Limb (tissue), 2 donors: ENCODE results near the gene PCCA.
"Not testable (repeated sequence)": the region's sequence is repeated elsewhere in the genome, so short reads cannot be mapped to it uniquely, and the experiment has no call there.

ENCODE experiments used
- DNase-seq, 2 donors: peaks; one replicate each; pipeline ENCODE4 v3.0.0-alpha.2; 2016; ENCODE audit errors: extremely low spot score in 2 of 2

The PCCA gene

DNA sequence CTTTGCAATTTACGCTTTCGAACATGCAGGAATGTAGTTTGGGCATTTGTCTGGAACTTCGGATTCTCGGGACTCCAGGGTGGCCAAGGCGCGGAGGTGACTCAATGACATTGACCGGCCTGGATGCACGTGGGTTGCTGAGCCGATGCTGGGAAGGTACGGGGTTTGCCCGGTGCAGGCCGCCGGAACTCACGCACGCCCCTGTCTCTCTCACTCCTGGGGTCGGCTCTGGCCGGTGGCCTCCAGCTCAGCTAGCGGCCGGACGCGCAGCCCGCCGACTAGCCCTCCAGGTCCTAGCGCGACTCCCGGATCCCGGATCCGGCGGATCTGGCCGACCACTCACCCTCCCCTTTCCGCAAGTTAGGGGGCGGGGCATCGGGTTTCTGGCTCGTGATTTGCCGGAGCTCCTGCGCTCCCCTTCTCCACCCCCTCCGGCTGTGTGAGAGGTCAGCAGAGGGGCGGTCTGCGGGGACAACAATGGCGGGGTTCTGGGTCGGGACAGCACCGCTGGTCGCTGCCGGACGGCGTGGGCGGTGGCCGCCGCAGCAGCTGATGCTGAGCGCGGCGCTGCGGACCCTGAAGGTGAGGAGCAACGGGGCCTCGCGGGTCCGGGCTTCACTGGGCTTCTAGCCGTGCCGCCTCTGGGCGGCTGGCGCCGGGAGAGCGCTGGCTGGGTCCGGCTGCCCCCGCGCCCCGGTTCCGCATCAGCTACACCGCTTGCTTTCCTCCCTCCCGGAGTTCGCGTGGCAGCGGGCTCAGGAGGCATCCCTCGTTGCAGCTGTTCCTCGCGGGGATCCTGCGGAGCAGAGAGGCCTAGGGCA, at the start of gene PCCA:
Gene PCCA, plus strand, starts transcription at position 450 of the 821 bp plus-strand sequence. Its CDS starts 28 bp downstream, at position 478.
- peak; percentile 94 to 96 for DNase-seq

GRCh38 chr13:100039740-100040139, 49.2 kb upstream of the PCCA start:
- no peak for DNase-seq

GRCh38 chr13:100040196-100040595, 48.7 kb upstream of the PCCA start:
- peak in 1 of 2 donors; percentile 5 for DNase-seq

DNA sequence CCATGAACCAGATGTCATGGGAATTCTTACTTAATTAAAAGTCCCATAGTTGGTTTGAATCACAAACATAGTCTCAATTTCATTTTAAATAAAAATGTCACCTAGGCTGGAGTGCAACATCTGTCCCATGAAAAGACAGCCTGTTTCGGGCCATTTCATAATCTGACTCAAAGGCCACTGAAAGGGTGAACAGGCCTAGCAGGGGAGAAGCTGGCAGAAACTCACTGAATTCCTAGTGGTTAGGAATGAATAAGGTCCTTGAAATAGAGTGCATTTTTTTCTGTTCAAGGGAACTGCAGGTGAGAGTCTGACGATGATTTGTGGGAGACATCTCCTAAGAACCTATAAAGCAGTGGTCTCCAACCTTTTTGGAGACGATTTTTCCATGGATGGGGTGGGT, 44.0 kb upstream of the PCCA start:
- no peak for DNase-seq

DNA sequence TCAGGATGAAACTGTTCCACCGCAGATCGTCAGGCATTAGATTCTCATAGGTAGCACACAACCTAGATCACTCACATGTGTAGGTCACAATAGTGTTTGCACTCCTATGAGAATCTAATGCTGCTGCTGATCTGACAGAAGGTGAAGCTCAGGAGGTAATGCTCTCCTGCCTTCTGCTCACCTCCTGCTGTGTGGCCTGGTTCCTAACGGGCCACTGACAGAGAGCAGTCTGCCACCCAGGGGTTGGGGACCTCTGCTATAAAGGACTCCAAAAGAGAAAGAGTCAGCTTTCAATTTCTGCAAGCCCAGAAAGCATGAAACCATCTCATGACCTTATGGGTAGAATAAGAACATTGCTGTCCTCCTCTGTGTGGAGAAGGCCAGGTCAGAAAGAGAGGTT, 43.5 kb upstream of the PCCA start:
- no peak for DNase-seq

DNA sequence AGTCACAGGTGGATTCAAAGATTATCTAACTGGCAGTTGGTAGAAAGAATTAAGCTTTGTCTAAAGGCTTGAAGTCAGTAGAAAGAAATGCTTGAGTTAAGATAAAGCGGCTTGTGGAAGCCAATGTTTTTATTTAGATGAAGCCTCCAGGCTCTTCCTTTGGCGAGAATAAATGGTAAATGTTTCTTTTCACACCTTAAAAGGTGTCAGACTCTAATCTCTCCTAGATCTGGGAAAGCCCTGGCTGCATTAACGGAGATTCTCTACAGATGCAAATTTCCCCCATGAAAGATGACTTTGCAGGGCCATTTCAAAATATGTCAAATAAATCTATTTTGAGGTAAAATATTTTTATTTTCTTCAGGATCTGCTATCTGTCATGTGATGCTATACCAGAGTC, 37.8 kb upstream of the PCCA start:
- DNase-seq, result no peak

DNA sequence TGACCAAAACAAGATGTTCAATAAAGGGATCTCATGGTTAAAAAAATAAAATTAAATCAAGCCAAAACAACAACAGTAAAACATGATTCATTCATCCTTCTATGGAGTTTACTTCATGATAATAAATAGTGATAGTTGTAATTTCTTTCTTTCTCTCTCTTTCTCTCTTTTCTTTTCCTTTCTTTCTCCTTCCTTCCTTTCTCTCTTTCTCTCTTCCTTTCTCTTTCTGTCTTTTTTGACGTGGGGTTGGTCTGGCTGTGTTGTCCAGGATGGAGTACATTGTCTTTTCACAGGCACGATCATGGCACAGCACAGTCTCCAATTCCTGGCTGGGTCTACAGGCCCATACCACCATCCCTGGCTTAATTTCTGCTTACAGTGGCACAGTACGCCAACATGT, 29.1 kb upstream of the PCCA start:
- no peak for DNase-seq

GRCh38 chr13:100063333-100063732, 25.6 kb upstream of the PCCA start:
- peak in 1 of 2 donors; percentile 55 for DNase-seq

DNA sequence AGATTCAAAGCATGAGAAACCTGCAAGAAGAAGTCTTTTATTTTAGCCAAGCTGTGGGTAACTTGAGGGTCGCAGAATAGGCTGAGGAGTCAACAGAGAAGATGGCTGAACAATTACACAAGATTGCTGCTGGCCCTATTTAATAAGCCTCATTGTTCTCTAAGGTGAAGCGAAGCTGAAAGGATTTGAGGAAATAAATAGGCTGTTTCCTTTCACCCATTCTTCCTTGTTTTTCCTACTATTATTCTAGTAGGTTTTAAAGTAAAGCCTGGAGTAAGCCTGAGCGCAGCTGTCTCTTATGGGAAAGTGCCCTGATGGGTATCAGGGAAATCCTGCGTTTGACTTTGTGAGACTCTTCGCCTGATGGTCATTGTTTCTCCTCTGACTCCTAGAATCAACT, 25.0 kb upstream of the PCCA start:
- DNase-seq, result no peak

DNA sequence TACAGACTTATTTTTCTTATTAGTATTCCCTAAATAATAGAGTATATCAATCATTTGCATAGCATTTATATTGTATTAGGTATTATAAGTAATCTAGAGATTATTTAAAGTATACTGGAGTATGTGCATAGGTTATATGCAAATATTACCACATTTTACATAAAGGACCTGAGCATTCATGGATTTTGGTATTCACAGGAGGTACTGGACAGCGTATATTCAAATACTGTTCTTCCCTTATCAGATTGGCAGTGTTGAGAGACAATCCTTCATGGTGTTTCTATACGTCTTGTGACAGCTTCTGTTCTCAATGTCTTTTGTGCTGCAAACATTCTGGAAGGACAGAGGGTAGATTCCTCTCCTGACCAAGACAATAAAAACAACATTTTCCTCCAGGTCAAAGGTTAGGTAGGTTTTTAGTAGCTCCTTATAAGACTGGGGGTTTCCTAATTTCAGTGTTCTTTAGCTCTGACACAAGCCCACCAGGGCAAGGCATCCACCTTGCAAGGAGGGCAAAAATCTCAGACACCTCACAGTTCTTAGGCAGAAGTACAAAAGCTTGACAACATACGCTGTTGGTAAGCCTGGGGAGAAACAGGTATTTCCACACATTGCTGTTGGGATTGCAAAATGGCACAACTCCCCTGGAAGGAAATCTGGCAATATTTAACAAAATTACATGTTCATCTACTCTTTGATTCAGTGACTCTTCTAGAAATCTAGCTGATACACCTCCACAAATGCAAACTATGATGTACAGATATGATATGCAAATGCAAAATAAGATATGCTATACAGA, 20.6 kb upstream of the PCCA start:
- DNase-seq, result no peak

DNA sequence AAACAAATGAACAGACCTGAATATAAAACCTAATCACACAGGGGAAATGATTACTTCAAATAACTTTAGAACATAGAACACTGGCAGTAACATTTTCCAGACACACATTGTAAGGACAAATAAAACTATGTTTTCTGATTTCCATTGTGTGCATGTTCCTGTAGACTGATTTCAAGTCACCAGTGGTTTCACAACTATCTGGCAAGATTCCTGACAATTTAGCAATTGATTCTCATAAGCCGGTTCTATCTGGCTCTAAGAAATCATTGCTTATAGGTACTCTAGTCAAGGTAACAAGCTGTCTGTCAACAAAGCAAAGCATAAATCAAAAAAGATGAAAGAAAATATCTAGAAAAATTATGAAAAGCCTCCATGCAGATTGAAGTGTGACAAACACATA, 19.6 kb upstream of the PCCA start:
- no peak for DNase-seq

DNA sequence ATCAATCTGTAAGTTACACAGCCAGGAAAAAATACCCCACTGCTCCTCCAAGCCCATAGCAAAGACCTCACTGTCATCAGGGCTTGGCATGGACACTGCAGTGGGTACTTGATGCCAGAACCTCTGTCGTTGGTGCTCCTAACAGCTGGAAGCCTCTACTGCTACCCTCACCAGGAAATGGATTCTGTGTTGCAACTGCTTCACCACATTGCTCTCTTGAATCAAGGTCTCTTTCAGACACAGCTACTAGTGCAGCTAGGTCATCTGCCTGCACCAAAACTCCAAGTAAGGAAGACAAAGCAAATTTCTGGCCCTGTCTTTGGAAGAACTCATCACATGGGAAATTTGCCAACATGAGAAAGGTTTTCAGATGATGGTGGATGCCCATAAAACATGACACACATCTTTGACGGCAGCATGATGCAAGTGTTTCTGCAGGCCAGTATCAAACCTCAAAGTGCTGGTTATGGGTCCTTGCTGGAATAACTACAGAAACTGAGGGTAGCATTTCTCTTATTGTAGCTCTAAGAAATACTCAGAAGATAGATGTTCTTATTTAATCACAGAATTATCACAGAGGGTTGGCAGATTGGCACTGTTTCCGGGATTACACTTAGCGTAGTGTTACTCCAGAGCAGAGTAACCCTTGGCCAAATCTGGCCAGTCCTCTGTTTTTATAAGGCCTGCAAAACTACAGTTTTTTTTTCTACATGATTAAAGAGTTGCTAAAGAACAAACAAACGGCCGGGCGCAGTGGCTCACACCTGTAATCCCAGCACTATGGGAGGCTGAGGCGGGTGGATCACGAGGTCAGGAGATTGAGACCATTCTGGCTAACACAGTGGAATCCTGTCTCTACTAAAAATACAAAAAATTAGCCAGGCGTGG, 12.9 kb upstream of the PCCA start:
- no peak for DNase-seq

- not testable (repeated sequence) for DNase-seq
Observed at GRCh38 chr13:100079003-100079402, 9.9 kb upstream of the PCCA start.

DNA sequence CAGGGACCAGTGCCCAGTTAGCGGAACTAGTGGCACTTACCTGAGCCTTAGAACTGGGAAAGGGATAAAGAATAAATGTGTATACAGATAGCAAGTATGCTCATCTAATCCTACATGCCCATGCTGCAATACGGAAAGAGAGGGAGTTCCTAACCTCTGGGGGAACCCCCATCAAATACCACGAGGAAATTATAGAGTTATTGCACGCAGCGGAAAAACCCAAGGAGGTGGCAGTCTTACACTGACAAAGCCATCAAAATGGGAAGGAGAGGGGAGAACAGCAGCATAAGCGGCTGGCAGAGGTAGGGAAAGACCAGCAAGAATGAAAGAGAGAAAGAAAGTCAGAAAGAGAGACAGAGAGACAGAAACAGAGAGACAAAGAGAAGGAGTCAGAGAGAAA, 5.5 kb upstream of the PCCA start:
- not testable (repeated sequence) for DNase-seq

DNA sequence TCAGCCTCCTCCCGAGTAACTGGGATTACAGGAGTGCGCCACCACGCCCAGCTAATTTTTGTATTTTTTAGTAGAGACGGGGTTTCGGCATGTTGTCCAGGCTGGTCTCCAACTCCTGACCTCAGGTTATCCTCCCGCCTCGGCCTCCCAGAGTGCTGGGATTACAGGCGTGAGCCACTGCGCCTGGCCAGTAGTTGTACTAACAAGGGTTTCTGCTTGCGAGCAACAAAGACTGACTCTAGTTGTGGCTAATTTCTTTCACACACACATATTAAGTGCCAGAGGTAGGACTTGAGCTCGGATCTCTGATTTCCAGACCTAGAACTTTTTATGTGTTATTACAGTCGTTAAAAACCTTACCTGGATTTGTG, 635 bp upstream of the PCCA start:
- DNase-seq, result no peak

- no peak for DNase-seq
Observed at GRCh38 chr13:100089465-100090032, 656 bp downstream of the PCCA start.

DNA sequence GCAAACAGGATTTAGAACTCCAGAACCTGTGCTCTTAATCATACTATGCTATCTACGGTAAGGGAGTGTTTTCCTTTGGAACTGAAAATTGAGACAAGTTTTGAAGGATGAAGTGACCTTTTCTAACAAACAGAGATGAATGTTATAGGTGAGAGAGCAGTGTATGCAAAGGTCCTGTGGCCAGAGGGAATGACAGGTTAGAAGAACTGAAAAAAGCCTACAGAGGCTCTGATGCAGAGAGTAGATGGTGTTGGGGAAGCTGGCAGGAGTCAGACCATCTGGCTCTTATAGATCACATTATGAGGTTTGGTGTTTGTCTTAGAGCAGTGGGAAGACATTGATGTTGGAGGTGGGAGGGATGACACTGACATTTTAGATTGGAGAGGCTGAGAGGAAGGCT, 2.0 kb downstream of the PCCA start:
- no peak for DNase-seq

- DNase-seq, result no peak
Observed at GRCh38 chr13:100091391-100091790, 2.5 kb downstream of the PCCA start.

DNA sequence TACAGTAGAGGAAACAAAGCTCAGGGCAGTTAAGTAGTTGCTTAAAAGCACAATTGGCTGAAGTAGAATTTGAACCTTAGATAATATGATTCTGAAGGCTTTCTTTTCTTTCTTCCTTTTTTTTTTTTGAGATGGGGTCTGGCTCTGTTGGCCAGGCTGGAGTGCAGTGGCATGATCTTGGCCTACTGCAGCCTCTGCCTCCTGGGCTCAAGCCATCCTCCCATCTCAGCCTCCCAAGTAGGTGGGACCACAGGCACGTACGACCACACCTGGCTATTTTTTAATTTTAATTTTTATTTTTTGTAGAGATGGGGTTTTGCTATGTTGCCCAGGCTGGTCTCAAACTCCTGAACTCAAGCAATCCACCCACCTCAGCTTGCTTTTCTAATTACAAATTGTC, 3.4 kb downstream of the PCCA start:
- DNase-seq, result not testable (repeated sequence)

- DNase-seq, result no peak
Observed at GRCh38 chr13:100095498-100095897, 6.6 kb downstream of the PCCA start.

GRCh38 chr13:100096526-100096925, 7.6 kb downstream of the PCCA start:
- no peak for DNase-seq
